Stimulated activated CD8-positive, alpha-beta memory T cell treated with anti-CD3 and anti-CD28 coated beads, Interleukin-7, amount 100 ng/mL, for 1 hour (primary cell): Measurements from ENCODE around the gene TSPAN14.

ENCODE experiments used
- DNase-seq, 2 donors: peaks; one replicate each; pipeline ENCODE4 v3.0.0-alpha.2; 2020; ENCODE audit warnings: low read depth in 2 of 2

TSPAN14 gene

DNA sequence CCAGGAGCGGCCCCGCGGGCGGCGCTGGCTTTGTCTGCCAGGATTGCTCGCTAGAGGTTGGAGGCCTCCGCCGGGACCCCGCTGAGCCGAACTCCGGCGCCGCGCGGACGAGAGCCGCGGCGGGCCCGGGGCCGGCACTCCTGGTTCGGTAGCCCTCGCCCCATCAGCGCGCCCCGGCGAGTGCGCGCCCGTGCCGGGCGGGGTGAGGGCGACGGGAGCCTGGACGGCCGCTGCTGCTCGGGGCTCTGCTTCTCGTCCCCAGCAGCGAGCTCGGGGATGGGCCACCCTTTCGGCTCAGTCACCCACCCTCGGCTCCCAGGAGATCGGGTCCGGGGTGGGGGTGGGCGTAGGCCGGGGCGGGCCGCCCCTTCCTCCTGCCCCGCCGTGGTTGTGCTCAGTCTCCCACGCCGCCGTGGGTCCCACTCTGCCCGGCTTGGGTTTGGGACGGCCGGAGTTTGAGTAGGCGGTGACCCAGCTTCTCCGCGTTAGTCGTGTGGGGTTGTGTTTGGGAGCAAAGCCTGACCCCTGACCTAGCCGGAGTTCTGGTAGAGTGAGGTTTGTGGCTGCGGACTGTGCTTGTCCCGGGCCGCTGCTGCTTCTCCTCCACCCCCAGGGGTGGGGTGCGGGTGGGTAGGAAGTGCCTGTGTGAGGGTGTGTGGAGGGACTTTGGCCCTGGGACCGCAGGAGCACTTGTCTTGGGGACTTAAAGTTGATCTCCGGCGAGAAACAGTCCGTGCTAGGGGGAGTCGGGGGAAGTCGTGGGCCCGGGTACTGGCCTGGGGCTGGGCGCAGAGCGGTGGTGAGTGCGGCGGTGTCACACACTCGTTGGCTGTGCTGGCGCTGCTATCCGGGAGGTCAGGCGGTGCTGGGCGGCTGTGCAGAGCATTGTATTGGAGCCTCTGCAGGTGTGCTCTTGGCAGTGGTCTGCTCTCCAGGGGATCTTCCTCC, 677 bp downstream of the TSPAN14 start:
- no peak for DNase-seq

DNA sequence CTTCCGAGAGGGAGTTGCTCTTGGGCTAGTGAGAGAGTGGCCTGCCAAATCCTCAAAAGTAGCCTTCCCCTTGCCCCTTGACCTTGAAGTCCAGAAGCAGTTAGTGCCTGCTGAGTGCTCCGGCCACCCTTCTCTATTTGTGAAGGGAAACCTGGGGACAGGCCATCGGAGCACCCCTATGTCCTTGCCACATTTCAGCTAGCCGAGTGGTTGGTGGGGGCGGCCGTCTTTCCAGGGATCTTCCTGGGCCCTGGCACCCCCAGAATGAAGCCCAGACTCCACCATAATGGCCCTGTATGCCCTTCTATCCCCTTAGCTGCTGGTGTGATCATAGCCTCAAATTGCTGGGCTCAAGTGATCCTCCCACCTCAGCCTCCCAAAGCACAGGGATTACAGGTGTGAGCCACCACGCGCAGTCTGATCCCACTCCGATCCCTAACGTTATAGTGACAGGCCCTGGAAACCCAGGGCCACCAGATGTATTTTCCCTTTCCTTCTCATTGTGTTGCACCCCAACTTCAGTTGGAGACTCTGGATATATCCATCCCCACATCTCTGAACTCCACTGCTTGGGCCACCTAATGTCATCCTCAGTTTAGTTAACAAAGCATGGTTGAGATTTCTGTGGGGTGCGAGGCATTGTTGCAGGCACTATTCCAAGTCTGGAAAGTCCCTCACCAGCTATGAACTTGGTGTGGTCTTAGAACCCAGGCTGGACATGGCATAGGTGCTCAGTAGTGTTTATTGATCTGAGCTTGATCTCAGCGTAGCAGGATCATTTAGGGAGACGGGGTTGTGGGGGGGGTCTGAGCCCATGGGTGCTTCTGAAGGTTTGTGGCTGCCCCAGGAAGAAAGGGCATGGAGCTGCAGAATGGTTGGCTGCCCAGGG, 1.6 kb downstream of the TSPAN14 start:
- no peak for DNase-seq

DNA sequence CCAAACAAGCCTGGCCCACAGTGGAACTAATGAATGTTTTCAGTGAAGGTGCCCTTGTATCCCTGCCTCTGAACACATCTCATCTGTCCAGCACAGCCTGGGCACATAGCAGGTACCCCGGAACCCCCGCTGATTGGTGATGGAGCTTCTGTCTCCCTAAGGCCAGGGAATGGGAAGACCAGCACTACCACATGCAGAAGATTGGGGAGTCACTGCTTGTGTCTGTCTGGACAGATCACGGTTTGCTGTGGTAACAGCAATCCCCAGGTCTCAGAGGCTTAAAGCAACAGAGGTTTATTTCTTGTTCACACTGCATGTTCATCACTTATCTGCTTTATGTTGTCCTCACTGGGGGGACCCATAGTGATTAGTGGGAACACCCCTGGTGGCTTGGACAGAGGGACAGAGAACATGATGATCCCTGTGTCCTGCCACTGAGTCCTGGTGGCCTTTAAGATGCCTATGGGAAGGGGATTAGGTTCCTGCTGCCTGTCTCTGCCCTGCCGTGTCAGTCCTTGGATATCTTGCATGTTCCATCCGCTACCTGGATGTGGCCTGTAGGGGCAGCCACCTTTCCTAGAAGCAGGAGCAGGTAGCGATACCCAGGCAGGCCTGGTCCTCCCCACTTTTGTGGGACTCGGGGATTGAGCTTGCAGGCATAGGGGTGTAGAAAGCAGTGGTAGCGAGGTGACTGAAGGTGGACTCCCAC, 3.6 kb downstream of the TSPAN14 start:
- DNase-seq: no peak

DNA sequence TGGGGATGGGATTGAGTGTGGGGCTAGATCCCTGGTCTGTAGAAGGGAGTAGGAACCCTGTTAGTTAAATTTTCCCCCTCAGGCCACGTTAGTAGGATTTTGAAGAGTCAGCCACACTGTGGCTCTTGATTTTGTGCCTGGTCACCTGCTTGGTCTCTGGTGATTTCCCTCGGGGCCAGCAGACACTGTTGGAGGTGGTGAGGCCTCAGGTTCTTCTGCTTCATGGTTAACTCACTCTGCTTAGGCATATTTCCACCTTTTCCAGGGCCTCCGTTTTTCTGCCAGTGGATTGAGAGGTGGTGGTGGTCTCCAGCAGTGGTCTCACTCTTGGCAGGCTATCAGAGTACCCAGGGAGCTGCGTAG, 4.1 kb downstream of the TSPAN14 start:
- no peak for DNase-seq

DNA sequence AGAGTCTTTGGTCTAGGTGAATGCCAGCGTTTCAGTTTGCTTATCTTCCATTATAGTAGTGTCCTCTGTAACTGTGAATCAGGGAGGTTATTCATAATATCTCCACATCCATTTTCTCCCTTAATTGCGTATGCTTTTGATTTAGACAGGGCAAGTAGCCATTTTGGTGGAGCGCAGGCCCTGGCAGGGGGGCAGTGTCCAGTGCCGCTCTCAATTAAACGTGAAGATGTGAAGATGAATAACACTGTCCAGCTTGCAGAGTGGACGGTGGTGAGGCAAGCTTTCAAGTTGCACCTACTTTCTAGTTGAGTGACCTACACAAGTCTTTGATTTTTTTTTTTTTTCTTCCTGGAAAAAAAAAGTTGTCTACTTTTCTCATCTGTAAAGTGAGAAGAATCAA, 4.5 kb downstream of the TSPAN14 start:
- DNase-seq: no peak

DNA sequence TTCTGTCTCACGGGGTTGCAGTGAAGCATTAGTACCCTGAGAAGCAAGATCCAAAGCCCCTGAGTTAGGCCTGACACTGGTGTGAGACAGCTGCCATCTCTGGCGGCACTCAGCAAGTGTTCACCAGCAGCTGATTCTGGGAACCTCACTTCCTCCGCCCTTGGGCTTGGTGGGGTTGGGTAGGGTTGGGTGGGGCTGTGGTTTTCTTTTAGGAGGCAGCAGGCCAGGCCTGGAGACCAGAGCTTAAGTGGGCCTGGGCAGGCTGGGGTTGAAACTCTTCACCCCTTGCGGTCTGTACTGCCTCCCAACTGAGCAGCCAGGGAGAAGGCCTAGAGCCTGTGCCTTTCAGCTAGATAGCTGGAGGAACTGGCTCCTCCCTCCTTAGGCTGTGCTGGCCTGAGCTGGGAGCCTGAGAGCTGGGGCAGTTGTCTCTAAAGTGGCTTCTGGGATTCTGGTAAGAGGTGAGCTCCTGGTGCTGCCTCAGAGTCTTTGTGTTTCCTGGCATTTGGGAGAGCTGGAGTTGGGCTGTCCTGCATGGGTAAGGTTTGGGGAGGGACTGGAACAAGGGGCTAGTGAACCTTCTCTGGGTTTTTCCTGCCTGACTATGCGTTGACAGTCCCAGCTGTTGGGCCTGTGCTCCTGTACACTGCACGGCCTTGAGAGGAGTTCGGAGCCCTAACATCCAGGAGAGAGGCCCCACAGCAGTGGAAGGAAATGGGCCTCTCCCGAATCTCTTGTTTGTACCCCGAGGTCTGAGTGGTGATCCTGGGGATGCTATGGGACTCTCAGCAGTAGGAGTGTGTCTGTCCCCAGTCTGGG, 5.1 kb downstream of the TSPAN14 start:
- peak; percentile 42 to 51 for DNase-seq

DNA sequence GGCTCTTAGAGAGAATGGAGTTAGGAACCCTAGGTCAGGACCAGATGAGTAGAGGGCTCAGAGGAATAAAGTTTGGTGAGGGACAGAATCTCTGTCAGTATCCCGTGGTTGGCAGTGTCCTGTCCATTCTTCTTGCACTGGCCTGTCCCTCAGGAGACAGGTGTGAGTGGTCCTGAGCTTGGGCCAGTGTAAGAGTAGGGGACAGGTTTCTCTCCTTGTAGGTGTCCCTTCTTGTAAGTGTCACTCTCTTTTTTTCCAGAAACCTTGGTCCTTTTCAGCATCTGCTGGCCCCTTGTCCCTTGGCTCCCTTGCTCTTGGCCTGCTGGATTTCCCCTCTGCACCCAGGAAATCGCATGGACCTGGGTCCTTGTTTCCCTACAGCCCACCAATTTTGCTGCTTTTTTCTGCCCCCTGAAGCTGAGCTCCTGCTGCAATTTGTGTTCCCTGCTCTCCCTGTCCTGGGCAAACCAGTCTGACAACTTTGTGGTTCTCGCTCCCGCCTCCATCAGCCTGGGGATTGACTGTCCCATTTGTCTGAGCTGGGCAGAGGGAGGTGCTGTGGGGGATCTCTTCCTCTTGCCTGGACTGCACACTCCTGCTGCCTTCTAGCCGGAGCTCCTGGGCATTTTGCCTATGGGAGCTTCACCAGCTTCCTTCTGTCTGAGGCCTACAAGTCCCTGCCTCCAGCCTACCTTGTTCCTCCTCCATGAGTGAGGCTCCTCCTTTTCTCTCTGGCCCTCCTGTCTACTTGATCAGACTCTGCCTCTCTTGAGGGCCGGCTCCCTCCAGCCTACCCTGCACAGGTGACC, 6.5 kb downstream of the TSPAN14 start:
- DNase-seq: no peak

DNA sequence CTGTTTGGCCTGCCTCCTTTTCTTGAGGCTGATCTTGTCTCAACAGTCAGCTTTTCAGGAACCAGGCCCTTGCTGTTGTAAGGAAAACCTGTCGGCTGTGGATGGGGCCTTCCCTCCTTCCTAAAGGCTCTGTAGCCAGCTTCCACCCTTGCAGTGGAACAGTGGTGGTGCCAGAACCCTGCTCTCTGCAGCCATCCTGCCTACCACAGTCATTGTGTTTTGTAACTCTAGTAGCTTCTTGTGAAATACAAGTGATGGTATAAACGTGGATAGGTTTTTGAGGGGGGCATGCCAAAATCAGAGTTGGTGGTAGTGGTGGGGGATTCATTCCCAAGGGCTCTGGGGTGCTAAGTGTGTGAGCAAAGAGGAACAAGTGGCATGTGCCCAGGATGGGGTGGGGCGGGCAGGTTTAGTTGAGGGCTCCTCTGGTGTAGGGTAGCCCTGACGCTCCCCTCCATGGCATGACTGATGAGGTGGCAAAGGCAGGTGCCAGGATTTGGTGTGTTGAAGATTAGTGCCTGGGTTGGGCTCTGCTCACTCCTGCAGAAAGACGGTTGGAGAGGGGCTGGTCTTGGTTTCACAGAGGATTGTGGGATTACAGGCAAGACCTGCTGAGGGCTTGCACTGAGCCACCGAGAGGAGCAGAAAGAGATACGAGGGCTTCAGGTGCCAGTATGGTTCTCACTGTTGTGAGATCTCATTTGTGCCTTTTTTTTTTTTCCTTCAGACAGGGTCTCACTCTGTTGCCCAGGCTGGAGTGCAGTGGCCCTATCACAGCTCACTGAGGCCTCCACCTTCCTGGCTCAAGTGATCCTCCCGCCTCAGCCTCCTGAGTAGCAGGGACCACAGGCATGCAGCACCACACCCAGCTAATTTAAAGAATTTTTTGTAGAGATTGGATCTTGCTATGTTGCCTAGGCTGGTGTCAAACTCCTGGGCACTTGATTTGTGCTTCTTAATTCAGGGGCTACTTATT, 7.4 kb downstream of the TSPAN14 start:
- DNase-seq: no peak

DNA sequence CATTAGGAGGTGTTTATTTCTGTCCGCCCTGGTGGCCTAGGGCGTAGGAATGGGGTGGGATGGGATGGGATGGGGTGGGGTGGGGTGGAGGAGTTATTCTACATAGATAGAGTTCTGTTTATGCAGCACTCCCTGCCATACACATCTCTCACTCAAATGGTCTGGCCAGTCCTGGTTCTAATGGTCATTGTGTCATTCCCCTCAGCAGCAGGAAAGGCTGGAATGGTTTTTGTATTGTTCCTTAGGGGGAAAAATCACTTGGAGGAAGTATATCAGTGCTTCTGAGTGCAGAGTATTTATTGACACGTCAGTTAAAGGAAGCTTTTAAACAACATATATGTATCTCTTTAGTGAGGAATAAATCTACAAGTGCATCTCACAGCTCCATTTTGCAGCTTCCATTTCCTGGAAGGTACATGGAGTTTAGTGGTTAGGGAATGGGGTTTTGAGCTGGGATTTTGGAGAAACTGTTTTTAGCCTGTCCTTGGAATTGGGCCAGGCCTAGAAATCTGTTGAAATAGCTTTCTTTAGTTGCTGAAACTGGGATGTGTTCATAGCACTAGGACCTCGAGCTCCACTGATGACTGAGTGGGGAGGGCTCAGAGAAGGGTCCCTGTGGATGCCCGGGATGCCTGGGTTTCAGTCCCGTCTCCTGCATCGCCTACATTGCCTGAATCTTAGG, 8.3 kb downstream of the TSPAN14 start:
- DNase-seq: no peak

DNA sequence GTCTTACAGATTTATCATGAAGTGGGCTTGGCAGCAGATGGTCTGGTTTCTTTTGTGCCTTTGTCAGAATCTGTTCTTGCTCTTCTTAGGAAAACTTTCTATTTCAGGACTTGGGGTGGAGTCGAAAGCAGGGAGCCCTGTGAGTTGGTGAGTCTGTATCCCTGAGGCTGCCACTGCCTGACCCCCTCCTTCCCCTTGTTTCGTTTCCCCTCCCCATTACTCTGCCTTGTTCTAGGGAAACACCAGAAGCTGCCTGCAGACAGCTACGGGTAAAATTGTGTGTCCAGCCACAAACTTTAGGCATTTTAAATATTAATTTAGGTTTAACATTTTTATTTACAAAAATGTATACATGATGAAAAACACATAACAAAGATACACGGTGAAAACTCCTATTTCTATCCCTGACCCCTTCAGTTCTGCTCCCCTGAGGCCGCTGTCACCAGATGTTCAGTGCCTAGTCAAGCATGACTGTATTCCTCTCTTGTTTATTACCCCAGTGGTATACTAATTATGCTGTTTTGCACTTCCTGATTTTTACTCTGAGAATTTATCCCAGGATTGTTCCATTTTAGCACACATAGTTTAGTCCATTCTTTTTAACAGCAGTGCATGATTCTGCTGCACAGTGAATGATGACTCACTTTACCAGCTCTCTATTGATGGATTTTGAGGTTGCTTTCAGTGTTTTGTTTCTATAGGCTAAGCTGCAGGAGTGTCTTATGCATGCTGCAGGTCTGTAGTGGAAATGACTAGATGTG, 9.1 kb downstream of the TSPAN14 start:
- DNase-seq: no peak

DNA sequence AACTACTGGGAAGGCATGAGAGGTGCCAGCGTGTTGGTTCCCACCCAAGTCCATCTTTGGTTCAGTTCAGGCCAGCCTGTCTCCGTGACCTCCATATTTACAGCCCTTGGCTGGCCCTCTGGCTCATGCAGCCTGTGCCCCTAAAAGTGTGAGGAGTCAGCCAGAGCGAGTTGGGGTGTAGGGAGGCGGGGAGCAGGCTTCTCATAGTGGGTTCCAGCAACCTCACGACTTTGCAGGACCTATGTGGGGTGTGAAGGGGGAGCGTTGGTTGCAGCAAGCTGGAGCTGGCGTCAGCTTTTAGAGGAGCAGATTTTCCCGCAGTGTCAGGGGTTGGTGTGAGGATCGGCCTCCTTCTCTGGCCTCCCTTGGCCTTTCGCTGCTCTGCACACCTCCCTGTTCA, 9.8 kb downstream of the TSPAN14 start:
- no peak for DNase-seq

DNA sequence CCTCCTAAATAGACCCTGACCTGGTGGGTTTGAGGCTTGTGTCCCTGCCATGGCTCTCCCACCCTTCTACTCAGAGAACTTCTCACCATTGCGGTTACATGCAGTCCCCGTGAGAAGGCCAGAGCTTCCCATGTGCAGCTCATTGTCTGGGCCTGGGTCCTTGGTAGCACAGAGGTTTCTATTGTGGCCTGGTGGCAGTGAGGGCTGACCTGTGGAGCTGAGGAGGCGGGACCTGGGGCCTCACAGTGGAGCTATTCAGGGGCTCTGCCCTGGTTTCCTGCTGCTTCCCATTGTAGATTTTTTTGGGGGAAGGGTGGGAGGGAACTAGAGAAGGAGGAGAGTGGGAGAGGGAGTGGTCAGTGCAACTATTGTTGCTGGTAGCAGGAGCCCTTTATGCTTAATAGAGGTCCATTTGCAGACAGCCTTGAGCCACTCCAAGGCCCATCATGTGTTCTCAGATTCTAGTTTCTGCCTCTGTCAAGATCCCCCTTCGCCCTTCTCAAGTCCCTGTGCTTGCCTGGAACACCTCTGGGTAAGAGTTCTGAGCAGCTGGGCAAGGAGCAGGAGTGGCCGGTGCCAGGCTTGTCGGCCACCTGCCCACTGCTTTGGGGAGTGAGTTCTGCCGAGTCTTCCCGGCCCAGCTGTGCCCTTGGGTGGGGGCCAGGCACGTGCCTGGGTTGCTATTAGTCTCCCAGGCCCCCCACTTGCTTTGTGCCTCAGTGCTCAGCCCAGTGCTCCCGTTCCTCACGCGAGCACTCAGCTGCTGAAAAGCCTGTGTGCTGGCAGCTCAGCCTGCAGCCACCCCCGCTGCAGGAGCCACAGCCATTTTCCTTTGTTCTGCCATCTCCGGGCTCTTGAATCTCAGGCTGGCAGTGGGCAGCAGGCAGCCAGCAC, 10.7 kb downstream of the TSPAN14 start:
- DNase-seq: no peak

DNA sequence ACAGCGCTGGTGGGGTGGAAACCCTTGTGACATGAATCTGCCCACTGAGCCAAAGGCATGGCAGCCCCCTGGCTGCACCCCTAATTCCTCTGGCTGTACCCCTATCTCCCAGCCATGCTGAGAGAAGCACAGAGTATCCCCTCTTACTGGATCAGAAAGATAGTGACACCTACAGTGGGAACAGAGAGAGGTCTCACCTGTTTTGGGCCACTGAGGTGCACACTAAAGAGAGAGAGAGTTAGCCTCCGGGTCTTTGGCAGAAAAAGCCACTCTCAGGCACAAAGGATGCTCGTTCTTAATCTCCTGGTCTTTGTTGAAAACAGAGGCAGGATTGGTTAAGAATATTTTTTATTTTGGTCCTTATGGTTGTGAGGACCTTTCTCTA, 11.3 kb downstream of the TSPAN14 start:
- DNase-seq: no peak

DNA sequence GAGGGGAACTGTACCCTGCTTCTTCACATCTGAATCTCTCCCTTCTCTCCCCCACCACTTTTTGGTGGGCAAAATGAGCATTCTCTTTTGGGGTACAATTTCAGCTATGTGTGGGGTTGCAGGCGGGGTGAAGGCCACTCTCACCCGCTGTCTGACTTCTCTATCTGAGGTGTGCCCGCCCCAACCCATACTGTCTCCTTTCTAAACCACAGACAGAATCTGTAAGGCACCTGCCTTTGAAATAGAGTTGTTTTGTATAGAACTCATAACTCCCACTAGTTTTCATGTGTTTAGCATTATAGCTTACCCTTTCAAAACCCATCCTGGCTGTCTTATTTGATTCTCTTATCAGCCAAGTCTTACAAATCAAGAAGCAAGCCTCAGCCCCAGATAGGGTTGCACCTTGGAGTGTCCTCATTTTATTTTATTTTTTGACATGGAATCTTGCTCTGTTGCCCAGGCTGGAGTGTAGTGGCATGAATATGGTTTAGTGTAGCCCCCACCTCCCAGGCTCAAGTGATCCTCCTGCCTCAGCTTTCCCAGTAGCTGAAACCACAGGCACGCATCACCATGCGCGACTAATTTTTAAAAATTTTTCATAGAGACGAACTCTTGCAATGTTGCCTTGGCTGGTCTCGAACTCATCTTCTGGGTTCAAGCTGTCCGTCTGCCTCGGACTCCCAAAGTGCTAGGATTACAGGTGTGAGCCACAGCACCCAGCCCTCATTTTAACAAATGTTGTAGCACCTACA, 11.9 kb downstream of the TSPAN14 start:
- DNase-seq: no peak

DNA sequence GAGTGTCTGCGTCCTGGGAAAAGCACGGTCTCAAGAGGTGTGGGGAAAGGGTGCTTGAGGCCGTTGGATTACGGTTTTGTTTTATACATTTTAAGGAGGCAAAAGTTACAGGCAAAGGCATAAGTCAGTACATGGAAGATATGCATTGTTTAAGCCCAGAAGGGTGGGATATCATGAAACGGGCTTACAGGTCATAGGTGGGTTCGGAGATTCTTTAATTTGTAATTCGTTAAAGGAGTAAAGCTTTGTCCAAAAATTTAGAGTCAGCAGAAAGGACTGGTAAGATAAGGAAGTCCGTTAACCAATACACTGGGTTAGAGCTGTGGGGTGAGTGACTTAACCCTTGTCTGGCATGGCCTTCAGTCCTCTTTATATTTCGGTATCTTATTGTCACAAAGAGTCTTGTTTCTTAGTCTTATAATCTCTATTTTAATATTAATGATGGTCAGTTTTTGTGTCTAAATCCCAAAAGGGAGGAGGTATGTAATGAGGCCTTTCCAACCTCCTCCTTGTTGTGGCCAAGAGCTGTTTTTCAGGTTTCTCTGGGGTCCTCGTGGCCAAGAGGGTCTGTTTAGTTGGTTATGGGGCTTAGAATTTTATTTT, 12.7 kb downstream of the TSPAN14 start:
- no peak for DNase-seq

DNA sequence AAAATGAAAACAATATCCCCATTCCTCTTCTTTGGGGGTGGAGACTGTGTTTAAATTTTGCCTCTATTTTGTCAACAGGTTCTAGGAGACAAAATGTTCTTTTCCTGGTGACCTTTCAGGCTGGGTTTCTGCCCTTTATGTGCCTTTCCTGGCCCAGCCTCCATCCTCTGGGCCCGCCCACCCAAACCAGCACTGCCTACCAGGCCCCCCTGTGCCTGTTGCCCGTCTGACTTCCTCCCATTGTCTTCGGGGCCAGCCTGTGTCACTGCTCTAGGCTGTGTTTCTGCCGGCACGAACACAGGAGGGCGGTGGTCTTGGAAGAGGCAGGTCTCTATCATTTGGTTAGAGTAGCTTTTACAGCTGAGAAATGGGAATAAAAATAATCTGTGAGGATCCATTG, 13.9 kb downstream of the TSPAN14 start:
- DNase-seq: peak in 1 of 2 donors; percentile 48
